Measurements from ENCODE around the gene SORCS2.

Gene SORCS2

GRCh38 chr4:7430368-7430964 lies 238.1 kb downstream of the SORCS2 start:
- TF ChIP-seq TAF1 (IDR thresholded peaks at IDR 0.05; ENCODE audit: borderline replicate concordance, insufficient read depth, low read length) (no peak), SIN3A (IDR thresholded peaks at IDR 0.05; ENCODE audit: borderline replicate concordance, insufficient read depth, low read length) (no peak), REST (IDR thresholded peaks at IDR 0.05; ENCODE audit: insufficient read depth in 1 of 2, low read depth in 2 of 2, low read length in 2 of 2) (no peak), FOXP2 (optimal IDR thresholded peaks at IDR 0.05; ENCODE audit: borderline replicate concordance, extremely low read depth, extremely low read length, insufficient read depth) (no peak)

- TF ChIP-seq POLR2AphosphoS5 (IDR thresholded peaks at IDR 0.05; ENCODE audit: low read depth, low read length) (no peak), REST (IDR thresholded peaks at IDR 0.05; ENCODE audit: insufficient read depth in 1 of 2, low read depth in 2 of 2, low read length in 2 of 2) (no peak), SIN3A (IDR thresholded peaks at IDR 0.05; ENCODE audit: borderline replicate concordance, insufficient read depth, low read length) (no peak), FOXP2 (optimal IDR thresholded peaks at IDR 0.05; ENCODE audit: borderline replicate concordance, extremely low read depth, extremely low read length, insufficient read depth) (no peak), TAF1 (IDR thresholded peaks at IDR 0.05; ENCODE audit: borderline replicate concordance, insufficient read depth, low read length) (no peak)
Measured at GRCh38 chr4:7430965-7431695, 238.8 kb downstream of the SORCS2 start.

- no peak for TF ChIP-seq FOXP2 (optimal IDR thresholded peaks at IDR 0.05; ENCODE audit: borderline replicate concordance, extremely low read depth, extremely low read length, insufficient read depth)
- no peak for TF ChIP-seq POLR2AphosphoS5 (IDR thresholded peaks at IDR 0.05; ENCODE audit: low read depth, low read length)
- TF ChIP-seq REST (IDR thresholded peaks at IDR 0.05; ENCODE audit: insufficient read depth in 1 of 2, low read depth in 2 of 2, low read length in 2 of 2) = no peak
- TF ChIP-seq SIN3A (IDR thresholded peaks at IDR 0.05; ENCODE audit: borderline replicate concordance, insufficient read depth, low read length) = no peak
- TF ChIP-seq TAF1 (IDR thresholded peaks at IDR 0.05; ENCODE audit: borderline replicate concordance, insufficient read depth, low read length) = no peak
Measured at GRCh38 chr4:7431696-7432530, 239.6 kb downstream of the SORCS2 start.

GRCh38 chr4:7432531-7433375 lies 240.4 kb downstream of the SORCS2 start:
- TF ChIP-seq POLR2AphosphoS5 (IDR thresholded peaks at IDR 0.05; ENCODE audit: low read depth, low read length) (no peak), FOXP2 (optimal IDR thresholded peaks at IDR 0.05; ENCODE audit: borderline replicate concordance, extremely low read depth, extremely low read length, insufficient read depth) (no peak), REST (IDR thresholded peaks at IDR 0.05; ENCODE audit: insufficient read depth in 1 of 2, low read depth in 2 of 2, low read length in 2 of 2) (no peak), TAF1 (IDR thresholded peaks at IDR 0.05; ENCODE audit: borderline replicate concordance, insufficient read depth, low read length) (no peak), SIN3A (IDR thresholded peaks at IDR 0.05; ENCODE audit: borderline replicate concordance, insufficient read depth, low read length) (no peak)

Data from PFSK-1 (cell line).